DND-41 (cell line): Measurements from ENCODE around the gene GTF2IRD1.

ENCODE experiments used
- CTCF ChIP-seq: IDR thresholded peaks from 2 replicates; pipeline ENCODE4 v1.5.1; 2012; ENCODE audit warnings: borderline replicate concordance, low read length, moderate library complexity, mild to moderate bottlenecking; ENCODE audit not compliant: poor library complexity, severe bottlenecking; ENCODE audit errors: extremely low read depth
- EZH2 ChIP-seq: IDR thresholded peaks from 3 replicates; pipeline ENCODE4 v1.6.1; 2012; ENCODE audit warnings: borderline replicate concordance, low read depth, mild to moderate bottlenecking, moderate library complexity, low read length, inconsistent platforms; ENCODE audit not compliant: severe bottlenecking

GRCh38 chr7:74583630-74584029, 129.9 kb downstream of the GTF2IRD1 start:
- TF ChIP-seq CTCF (no peak), EZH2 (no peak)
